HL-60 (cell line): ENCODE measurements around the gene HAL.

Experiments
- CTCF ChIP-seq: IDR thresholded peaks from one replicate; pipeline ENCODE4 v1.5.1; 2011; ENCODE audit warnings: low read length, control low read depth, inconsistent platforms; ENCODE audit not compliant: insufficient read depth
- POLR2AphosphoS5 ChIP-seq: IDR thresholded peaks from 2 replicates; pipeline ENCODE4 v1.6.1; 2012; ENCODE audit warnings: low read depth

DNA sequence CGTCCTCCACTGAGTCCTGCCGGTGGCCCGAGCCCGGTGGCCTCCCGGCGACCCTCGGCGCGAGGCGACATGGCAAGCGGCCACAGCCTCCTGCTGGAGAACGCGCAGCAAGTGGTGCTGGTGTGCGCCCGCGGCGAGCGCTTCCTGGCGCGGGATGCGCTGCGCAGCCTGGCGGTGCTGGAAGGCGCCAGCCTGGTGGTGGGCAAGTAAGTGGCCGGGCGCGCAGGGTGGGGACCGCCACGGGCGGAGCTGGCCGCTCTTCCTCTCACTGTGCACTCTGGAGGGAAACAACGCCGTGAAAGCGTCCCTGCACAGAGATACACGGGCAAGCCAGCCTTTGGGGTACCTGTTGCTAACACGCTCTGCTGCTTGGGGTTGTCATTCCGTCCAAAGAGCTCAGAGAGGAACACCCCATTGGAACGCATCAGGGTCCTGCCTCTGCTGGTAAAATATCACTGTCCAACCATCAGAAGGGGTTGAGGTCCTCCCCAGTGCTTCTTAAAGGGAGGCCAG is 52.8 kb downstream of the HAL start, which contains the start of gene AMDHD1:
- TF ChIP-seq CTCF (no peak), POLR2AphosphoS5 (no peak)
